ENCODE measurements around the gene AHI1. TPM values are rescaled to one million over a fixed set of nuclear protein-coding genes. Genes with fewer than 3 reads are reported as not detected.

AHI1 gene
- total and polyA plus RNA-seq, 2 donors (not counting 1 experiment from before 2014, with no cell fraction given) = 8.3 to 61.7 TPM

DNA sequence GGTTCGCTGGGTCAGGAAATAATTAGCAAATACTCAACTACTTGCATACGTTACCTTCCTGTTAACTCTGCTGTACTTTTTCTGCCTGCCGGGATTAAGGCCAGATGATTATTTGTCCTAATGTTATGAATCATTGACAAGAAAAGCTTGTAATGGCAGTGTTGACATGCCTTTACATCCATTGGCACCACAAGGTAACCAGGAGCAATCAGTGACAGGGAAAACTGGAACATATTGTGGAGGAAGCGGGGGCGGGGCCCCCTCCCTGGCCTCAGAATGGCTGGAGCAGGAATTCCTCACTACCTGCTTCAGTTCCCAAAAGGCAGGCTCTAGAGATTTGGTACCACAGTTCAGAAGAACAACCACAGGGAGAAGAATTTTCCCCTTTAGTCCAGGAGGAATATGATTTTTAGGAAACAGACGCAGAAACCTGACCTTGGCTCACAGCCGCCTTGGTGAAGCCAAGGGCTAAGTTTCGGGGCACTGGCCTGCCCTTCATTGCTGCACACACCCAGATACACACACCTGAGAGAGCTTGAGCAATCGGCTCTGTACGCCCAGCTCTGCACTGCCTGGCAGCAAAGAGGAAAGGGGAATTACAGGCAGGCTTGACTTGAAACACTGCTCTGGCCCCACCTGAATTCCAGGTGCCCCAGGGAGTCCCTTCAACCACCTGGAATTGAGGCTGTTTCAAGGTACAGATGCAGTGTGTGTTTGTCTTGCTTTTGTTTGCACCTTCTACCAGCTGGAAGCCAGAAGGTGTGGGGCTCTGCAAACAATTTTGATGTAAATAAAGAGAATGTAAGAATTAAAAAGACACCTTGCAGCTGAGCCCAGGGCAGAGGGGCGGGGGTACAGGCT, 226.6 kb downstream of the AHI1 start:
- Histone ChIP-seq H3K4me1 (ENCODE audit: control insufficient read depth in 2 of 2, insufficient read depth in 2 of 2, low read length in 2 of 2) (peaks cover 12 to 13% of the 10 kb centered on the region in 2 donors), H3K9ac (ENCODE audit: low read length) (no peak overlapping the region), H2AFZ (ENCODE audit: insufficient read depth, low read depth, low read length, poor library complexity, severe bottlenecking) (no peak overlapping the region), H3K4me2 (replicated peaks; ENCODE audit: low read depth, low read length, poor library complexity, severe bottlenecking) (no peak overlapping the region), H3K4me3 (ENCODE audit: control extremely low read depth in 1 of 5, extremely low read depth in 1 of 5, insufficient read depth in 1 of 5, low read depth in 2 of 5, low read length in 4 of 5) (no peak overlapping the region), H3K27ac (ENCODE audit: low read length in 2 of 2) (no peak overlapping the region), H3K36me3 (replicated peaks in 1 of 2; ENCODE audit: control extremely low read depth in 1 of 2, control insufficient read depth in 1 of 2, extremely low read depth in 1 of 2, insufficient read depth in 2 of 2, low read length in 1 of 2) (no peaks in the 10 kb centered on the region), H4K20me1 (ENCODE audit: control insufficient read depth, insufficient read depth, low read length, poor library complexity, severe bottlenecking) (no peaks in the 10 kb centered on the region), H3K9me3 (ENCODE audit: control extremely low read depth in 1 of 3, control insufficient read depth in 2 of 3, insufficient read depth in 1 of 3, low read length in 2 of 3) (no peaks in the 10 kb centered on the region), H3K79me2 (ENCODE audit: control insufficient read depth, insufficient read depth, low read length) (no peaks in the 10 kb centered on the region), H3K27me3 (replicated peaks in 1 of 4; ENCODE audit: control extremely low read depth in 1 of 4, control insufficient read depth in 3 of 4, insufficient read depth in 4 of 4, low read length in 3 of 4) (no peaks in the 10 kb centered on the region)
- ATAC-seq (ENCODE audit: low read depth) = no peak
- intact Hi-C loops (cut with micrococcal nuclease) = no loop called here
- ChIA-PET POLR2A (no interaction called here), CTCF (no interaction called here)
- H3K4me1 Mint-ChIP-seq = peaks cover 20% of the 10 kb centered on the region
- no peak for DNase-seq
- TF ChIP-seq, protein P1, sequence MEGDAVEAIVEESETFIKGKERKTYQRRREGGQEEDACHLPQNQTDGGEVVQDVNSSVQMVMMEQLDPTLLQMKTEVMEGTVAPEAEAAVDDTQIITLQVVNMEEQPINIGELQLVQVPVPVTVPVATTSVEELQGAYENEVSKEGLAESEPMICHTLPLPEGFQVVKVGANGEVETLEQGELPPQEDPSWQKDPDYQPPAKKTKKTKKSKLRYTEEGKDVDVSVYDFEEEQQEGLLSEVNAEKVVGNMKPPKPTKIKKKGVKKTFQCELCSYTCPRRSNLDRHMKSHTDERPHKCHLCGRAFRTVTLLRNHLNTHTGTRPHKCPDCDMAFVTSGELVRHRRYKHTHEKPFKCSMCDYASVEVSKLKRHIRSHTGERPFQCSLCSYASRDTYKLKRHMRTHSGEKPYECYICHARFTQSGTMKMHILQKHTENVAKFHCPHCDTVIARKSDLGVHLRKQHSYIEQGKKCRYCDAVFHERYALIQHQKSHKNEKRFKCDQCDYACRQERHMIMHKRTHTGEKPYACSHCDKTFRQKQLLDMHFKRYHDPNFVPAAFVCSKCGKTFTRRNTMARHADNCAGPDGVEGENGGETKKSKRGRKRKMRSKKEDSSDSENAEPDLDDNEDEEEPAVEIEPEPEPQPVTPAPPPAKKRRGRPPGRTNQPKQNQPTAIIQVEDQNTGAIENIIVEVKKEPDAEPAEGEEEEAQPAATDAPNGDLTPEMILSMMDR (IDR thresholded peaks at IDR 0.05) = no peak
- no peak for TF ChIP-seq EZH2 (IDR thresholded peaks at IDR 0.05; ENCODE audit: borderline replicate concordance, insufficient read depth, low read depth, low read length, poor library complexity, severe bottlenecking)
- H3K27ac Mint-ChIP-seq = no peak overlapping the region
- WGBS (ENCODE audit: insufficient coverage) = 83% methylated on average over 4 of the region's 11 CpGs
- peaks cover 9% of the 10 kb centered on the region for H3K27me3 Mint-ChIP-seq
- no peaks in the 10 kb centered on the region for H3K9me3 Mint-ChIP-seq (ENCODE audit: insufficient read depth)
- no peak overlapping the region for H3K4me3 Mint-ChIP-seq

DNA sequence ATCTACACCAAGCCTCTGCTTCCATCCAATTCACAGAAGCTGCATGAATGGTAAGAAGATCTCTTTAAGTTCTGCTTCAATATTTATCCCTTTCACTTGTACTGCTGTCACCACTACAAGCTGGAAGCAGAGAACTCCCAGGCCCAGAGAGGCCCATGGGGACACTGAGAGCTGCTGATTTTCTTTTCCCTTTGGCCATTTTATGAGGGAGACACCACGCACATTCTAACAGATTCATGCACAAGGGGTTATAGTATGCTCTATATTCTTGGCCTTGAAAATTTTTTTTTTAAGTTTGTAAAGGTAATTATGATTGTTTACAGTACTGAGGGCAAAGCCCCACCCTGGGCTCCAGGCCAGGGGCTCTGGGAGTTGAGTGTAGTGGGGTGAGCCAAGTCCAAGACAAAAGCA, 228.1 kb downstream of the AHI1 start:
- peaks cover 22% of the 10 kb centered on the region for H3K4me1 Mint-ChIP-seq
- Histone ChIP-seq H3K27me3 (replicated peaks in 1 of 4; ENCODE audit: control extremely low read depth in 1 of 4, control insufficient read depth in 3 of 4, insufficient read depth in 4 of 4, low read length in 3 of 4) (no peaks in the 10 kb centered on the region), H3K36me3 (replicated peaks in 1 of 2; ENCODE audit: control extremely low read depth in 1 of 2, control insufficient read depth in 1 of 2, extremely low read depth in 1 of 2, insufficient read depth in 2 of 2, low read length in 1 of 2) (no peaks in the 10 kb centered on the region), H3K4me3 (ENCODE audit: control extremely low read depth in 1 of 5, extremely low read depth in 1 of 5, insufficient read depth in 1 of 5, low read depth in 2 of 5, low read length in 4 of 5) (no peak overlapping the region), H3K4me2 (replicated peaks; ENCODE audit: low read depth, low read length, poor library complexity, severe bottlenecking) (no peak overlapping the region), H3K27ac (ENCODE audit: low read length in 2 of 2) (no peak overlapping the region), H3K9ac (ENCODE audit: low read length) (no peak overlapping the region), H3K4me1 (ENCODE audit: control insufficient read depth in 2 of 2, insufficient read depth in 2 of 2, low read length in 2 of 2) (peaks cover 12 to 15% of the 10 kb centered on the region in 2 donors), H3K79me2 (ENCODE audit: control insufficient read depth, insufficient read depth, low read length) (no peaks in the 10 kb centered on the region), H4K20me1 (ENCODE audit: control insufficient read depth, insufficient read depth, low read length, poor library complexity, severe bottlenecking) (no peaks in the 10 kb centered on the region), H2AFZ (ENCODE audit: insufficient read depth, low read depth, low read length, poor library complexity, severe bottlenecking) (no peak overlapping the region), H3K9me3 (ENCODE audit: control extremely low read depth in 1 of 3, control insufficient read depth in 2 of 3, insufficient read depth in 1 of 3, low read length in 2 of 3) (no peaks in the 10 kb centered on the region)
- no CpG with 5 or more reads among the region's 1 CpG for WGBS (ENCODE audit: insufficient coverage)
- TF ChIP-seq, protein P1 (IDR thresholded peaks at IDR 0.05) = no peak
- no peak for TF ChIP-seq EZH2 (IDR thresholded peaks at IDR 0.05; ENCODE audit: borderline replicate concordance, insufficient read depth, low read depth, low read length, poor library complexity, severe bottlenecking)
- CTCF ChIA-PET = interaction anchor here (1.2 kb wide), 1 partner anchor 8 kb away, joined by 3 read pairs; no protein-coding TSS in a partner anchor
- peaks cover 4% of the 10 kb centered on the region for H3K27me3 Mint-ChIP-seq
- ATAC-seq (ENCODE audit: low read depth) (no peak), DNase-seq (no peak)
- POLR2A ChIA-PET = no interaction called here
- H3K27ac Mint-ChIP-seq = no peak overlapping the region
- intact Hi-C loops (cut with micrococcal nuclease) = no loop called here
- no peak overlapping the region for H3K4me3 Mint-ChIP-seq
- H3K9me3 Mint-ChIP-seq (ENCODE audit: insufficient read depth) = no peaks in the 10 kb centered on the region

Measured in B cell (primary cell).